RWPE2 (cell line): ENCODE results near the gene RRM1.

Source experiments
- ATAC-seq: fragments of 200-7000 bp; cut with Tn5 transposase; 3 replicates; pipeline ENCODE4 v1.9.1; 2021; ENCODE audit warnings: low read depth
- DNase-seq: peaks from one replicate; pipeline ENCODE4 v3.0.0-alpha.2; 2020; ENCODE audit warnings: low spot score
- H3K27ac ChIP-seq: fragments of 450-650 bp; 2 replicates; pipeline ENCODE4 v1.5.1; 2017; ENCODE audit warnings: mild to moderate bottlenecking; ENCODE audit not compliant: poor library complexity, severe bottlenecking
- H3K27me3 ChIP-seq: fragments of 250-450 bp; sonication (Bioruptor Pico); 2 replicates; pipeline ENCODE4 v1.5.1; 2021; ENCODE audit warnings: mild to moderate bottlenecking, moderate library complexity; ENCODE audit not compliant: insufficient read depth, poor library complexity, severe bottlenecking
- H3K36me3 ChIP-seq: fragments of 250-450 bp; sonication (Bioruptor Pico); 2 replicates; pipeline ENCODE4 v1.5.1; 2020; ENCODE audit warnings: low read depth, mild to moderate bottlenecking, moderate library complexity
- H3K4me1 ChIP-seq: fragments of 250-450 bp; sonication (Bioruptor Pico); 2 replicates; pipeline ENCODE4 v1.5.1; 2021; ENCODE audit warnings: mild to moderate bottlenecking, moderate library complexity; ENCODE audit not compliant: insufficient read depth, poor library complexity, severe bottlenecking
- H3K4me3 ChIP-seq: fragments of 250-450 bp; sonication (Bioruptor Pico); 2 replicates; pipeline ENCODE4 v1.5.1; 2021; ENCODE audit warnings: mild to moderate bottlenecking, moderate library complexity; ENCODE audit not compliant: severe bottlenecking
- H3K9me3 ChIP-seq: fragments of 250-450 bp; sonication (Bioruptor Pico); 2 replicates; pipeline ENCODE4 v1.5.1; 2021; ENCODE audit warnings: mild to moderate bottlenecking, moderate library complexity; ENCODE audit not compliant: severe bottlenecking
- CTCF ChIP-seq: fragments of 450-650 bp; IDR thresholded peaks from one replicate; pipeline ENCODE4 v1.5.1; 2017; ENCODE audit warnings: mild to moderate bottlenecking, moderate library complexity; ENCODE audit not compliant: poor library complexity, severe bottlenecking

RRM1 gene

GRCh38 chr11:4066910-4067309, 27.7 kb upstream of the RRM1 start:
- H3K4me3 ChIP-seq = no peak overlapping the region

GRCh38 chr11:4068962-4069361, 25.6 kb upstream of the RRM1 start:
- H3K27ac ChIP-seq = no peak overlapping the region
- DNase-seq = no peak
- no peaks in the 10 kb centered on the region for H3K36me3 ChIP-seq
- no peaks in the 10 kb centered on the region for H3K9me3 ChIP-seq
- no peaks in the 10 kb centered on the region for H3K4me1 ChIP-seq
- no peak overlapping the region for H3K4me3 ChIP-seq
- no peak for TF ChIP-seq CTCF
- no peak for ATAC-seq
- H3K27me3 ChIP-seq = no peaks in the 10 kb centered on the region

More at GRCh38 chr11:4066910-4067309, 27.7 kb upstream of the RRM1 start:
- no peaks in the 10 kb centered on the region for H3K36me3 ChIP-seq
- ATAC-seq = no peak
- H3K4me1 ChIP-seq = no peaks in the 10 kb centered on the region
- H3K9me3 ChIP-seq = no peaks in the 10 kb centered on the region
- no peaks in the 10 kb centered on the region for H3K27me3 ChIP-seq
- no peak for TF ChIP-seq CTCF
- DNase-seq = no peak
- H3K27ac ChIP-seq = no peak overlapping the region

GRCh38 chr11:4071325-4071724, 23.3 kb upstream of the RRM1 start:
- Histone ChIP-seq H3K27me3 (no peaks in the 10 kb centered on the region), H3K4me1 (no peaks in the 10 kb centered on the region), H3K27ac (no peak overlapping the region), H3K9me3 (no peaks in the 10 kb centered on the region), H3K4me3 (no peak overlapping the region), H3K36me3 (no peaks in the 10 kb centered on the region)
- no peak for ATAC-seq
- DNase-seq = no peak
- TF ChIP-seq CTCF = no peak

- ATAC-seq (no peak), DNase-seq (no peak)
- Histone ChIP-seq H3K9me3 (no peaks in the 10 kb centered on the region), H3K36me3 (no peaks in the 10 kb centered on the region), H3K4me1 (peaks cover 5% of the 10 kb centered on the region), H3K4me3 (no peak overlapping the region), H3K27ac (no peak overlapping the region), H3K27me3 (no peaks in the 10 kb centered on the region)
- TF ChIP-seq CTCF = no peak
These were observed 22.7 kb upstream of the RRM1 start for GRCh38 chr11:4071914-4072313.

GRCh38 chr11:4072668-4073285, 21.8 kb upstream of the RRM1 start:
- no peak overlapping the region for H3K27ac ChIP-seq
- H3K9me3 ChIP-seq = no peaks in the 10 kb centered on the region
- ATAC-seq (peak; percentile 83), DNase-seq (no peak)
- H3K4me3 ChIP-seq = no peak overlapping the region
- peaks cover 8% of the 10 kb centered on the region for H3K4me1 ChIP-seq
- peak; percentile 82 for TF ChIP-seq CTCF
- no peaks in the 10 kb centered on the region for H3K27me3 ChIP-seq
- no peaks in the 10 kb centered on the region for H3K36me3 ChIP-seq
